GM12873 (cell line): Measurements from ENCODE around the gene SPAG6.

Source experiments
- TF ChIP-seq, protein P1 (sequence below): IDR thresholded peaks from 2 replicates; pipeline ENCODE4 v1.5.1; 2012; ENCODE audit warnings: low read depth, mild to moderate bottlenecking, moderate library complexity, low read length, control low read depth; ENCODE audit not compliant: insufficient read depth; ENCODE audit errors: missing control alignments

The SPAG6 gene

DNA sequence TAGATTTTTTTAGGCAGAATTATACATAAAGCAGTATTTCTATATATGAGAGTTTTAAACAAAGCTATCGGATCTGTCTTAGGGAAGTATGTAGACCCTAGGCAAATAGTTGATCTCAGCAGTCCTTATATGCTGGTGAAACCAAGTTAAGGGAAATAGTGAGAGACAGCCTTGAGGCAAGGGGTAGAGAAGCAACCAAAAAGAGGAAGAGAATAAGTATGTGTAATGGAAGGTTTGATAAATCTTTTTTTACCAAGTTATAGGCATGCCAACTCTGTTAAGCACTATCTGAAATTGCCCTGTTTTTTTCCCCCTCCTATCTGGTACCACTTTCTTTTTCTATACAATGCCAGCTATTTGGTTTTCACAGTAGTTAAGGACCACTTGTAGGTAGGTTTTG, 19.9 kb downstream of the SPAG6 start:
- TF ChIP-seq, protein P1, sequence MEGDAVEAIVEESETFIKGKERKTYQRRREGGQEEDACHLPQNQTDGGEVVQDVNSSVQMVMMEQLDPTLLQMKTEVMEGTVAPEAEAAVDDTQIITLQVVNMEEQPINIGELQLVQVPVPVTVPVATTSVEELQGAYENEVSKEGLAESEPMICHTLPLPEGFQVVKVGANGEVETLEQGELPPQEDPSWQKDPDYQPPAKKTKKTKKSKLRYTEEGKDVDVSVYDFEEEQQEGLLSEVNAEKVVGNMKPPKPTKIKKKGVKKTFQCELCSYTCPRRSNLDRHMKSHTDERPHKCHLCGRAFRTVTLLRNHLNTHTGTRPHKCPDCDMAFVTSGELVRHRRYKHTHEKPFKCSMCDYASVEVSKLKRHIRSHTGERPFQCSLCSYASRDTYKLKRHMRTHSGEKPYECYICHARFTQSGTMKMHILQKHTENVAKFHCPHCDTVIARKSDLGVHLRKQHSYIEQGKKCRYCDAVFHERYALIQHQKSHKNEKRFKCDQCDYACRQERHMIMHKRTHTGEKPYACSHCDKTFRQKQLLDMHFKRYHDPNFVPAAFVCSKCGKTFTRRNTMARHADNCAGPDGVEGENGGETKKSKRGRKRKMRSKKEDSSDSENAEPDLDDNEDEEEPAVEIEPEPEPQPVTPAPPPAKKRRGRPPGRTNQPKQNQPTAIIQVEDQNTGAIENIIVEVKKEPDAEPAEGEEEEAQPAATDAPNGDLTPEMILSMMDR: no peak

DNA sequence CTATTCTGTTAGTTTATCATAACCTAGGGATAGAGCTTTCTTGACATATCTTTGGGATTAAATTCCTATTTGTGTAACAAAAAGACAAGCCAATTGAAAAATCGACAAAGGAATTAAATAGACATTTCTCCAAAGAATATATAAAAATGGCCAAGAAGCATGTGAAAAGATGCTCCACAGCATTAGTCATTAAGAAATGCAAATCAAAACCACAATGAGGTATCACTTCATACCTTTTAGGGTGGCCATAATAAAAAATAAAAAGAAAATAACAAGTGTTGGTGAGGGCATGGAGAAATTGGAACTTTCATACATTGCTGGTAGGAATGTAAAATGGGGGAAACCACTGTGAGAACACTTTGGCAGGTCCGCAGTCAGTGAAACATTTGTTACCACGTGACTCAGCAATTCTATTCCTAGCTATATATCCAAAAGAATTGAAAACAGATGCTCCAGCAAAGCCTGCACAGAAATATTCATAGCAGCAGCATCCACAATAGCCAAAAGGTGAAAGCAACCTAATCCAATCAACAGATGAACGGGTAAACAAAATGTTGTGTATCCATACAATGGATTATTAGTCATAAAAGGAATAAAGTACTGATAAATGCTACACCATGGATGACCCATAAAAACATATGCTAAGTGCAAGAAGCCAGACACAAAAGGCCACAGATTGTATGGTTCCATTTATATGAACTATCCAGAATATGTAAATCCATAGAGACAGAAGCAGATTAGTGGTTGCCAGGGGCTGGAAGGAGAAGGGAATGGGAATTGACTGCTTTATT, 20.5 kb downstream of the SPAG6 start:
- TF ChIP-seq, protein P1: no peak

DNA sequence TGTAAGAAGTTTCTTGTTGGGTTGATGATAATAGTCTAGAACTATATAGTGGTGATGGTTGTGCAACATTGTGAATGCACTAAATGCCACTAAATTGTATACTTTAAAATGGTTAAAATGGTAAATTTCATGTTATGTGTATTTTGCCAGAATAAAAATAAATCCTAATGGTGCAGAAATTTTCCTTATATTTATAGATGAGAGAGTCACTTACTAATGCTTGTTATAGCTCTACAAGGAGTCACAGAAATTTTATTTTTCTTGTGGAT, 21.1 kb downstream of the SPAG6 start:
- TF ChIP-seq, protein P1: no peak

- TF ChIP-seq, protein P1: no peak
Observed at GRCh38 chr10:22366771-22367170, 21.5 kb downstream of the SPAG6 start.

DNA sequence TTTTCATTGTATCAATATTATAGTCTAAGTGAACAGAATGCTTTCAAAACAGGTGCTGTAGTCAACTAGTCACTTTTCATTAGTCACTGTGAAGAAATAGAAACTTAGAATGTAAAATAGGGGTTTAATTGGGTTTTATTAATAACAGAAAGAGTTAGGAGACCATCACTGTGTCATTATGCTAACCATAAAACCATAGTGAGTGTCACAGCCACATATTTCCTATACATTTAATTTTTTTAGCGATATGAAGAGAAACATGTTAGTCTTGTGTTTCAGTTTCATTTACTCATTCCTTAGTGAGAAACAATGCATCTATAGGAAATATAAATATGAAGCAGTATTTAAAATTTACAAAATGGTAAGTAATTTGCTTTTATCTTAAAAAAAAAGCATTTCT, 22.2 kb downstream of the SPAG6 start:
- TF ChIP-seq, protein P1: no peak

- TF ChIP-seq, protein P1: no peak
Observed at GRCh38 chr10:22368402-22368801, 23.1 kb downstream of the SPAG6 start.

GRCh38 chr10:22368981-22369380, 23.7 kb downstream of the SPAG6 start:
- TF ChIP-seq, protein P1: no peak
